Neural cell (in vitro differentiated cells): Measurements from ENCODE around the gene CACNB2.

Source experiments
- CTCF ChIP-seq: fragments of 450-650 bp; IDR thresholded peaks from 2 replicates; pipeline ENCODE4 v1.5.1; 2014; ENCODE audit warnings: antibody characterized with exemption, mild to moderate bottlenecking, moderate library complexity; ENCODE audit not compliant: poor library complexity, severe bottlenecking
- EP300 ChIP-seq: fragments of 450-650 bp; conservative IDR thresholded peaks from 2 replicates; pipeline ENCODE4 v1.6.1; 2014; ENCODE audit warnings: antibody characterized with exemption, mild to moderate bottlenecking, moderate library complexity; ENCODE audit not compliant: poor library complexity, severe bottlenecking
- EZH2 ChIP-seq: fragments of 200-600, 300-800 bp; shearing (Covaris generic), sonication (generic); IDR thresholded peaks from 2 replicates; pipeline ENCODE4 v1.6.1; 2014; ENCODE audit warnings: antibody characterized with exemption, low read length, borderline replicate concordance, mild to moderate bottlenecking; ENCODE audit not compliant: insufficient read depth, poor library complexity, severe bottlenecking
- POLR2AphosphoS5 ChIP-seq: IDR thresholded peaks from 2 replicates; pipeline ENCODE4 v1.6.1; 2012
- RAD21 ChIP-seq: fragments of 450-650 bp; conservative IDR thresholded peaks from 2 replicates; pipeline ENCODE4 v1.6.1; 2014; ENCODE audit warnings: antibody characterized with exemption, mild to moderate bottlenecking, moderate library complexity
- REST ChIP-seq: IDR thresholded peaks from 2 replicates; pipeline ENCODE4 v1.6.1; 2012; ENCODE audit warnings: borderline replicate concordance
- SMC3 ChIP-seq: fragments of 450-650 bp; conservative IDR thresholded peaks from 2 replicates; pipeline ENCODE4 v1.6.1; 2014; ENCODE audit warnings: antibody characterized with exemption, mild to moderate bottlenecking, moderate library complexity; ENCODE audit not compliant: poor library complexity
- TAF1 ChIP-seq: IDR thresholded peaks from 2 replicates; pipeline ENCODE4 v1.6.1; 2012; ENCODE audit warnings: low read depth

- TF ChIP-seq CTCF, result no peak
- TF ChIP-seq TAF1, result no peak
- no peak for TF ChIP-seq EZH2
- no peak for TF ChIP-seq RAD21
- no peak for TF ChIP-seq POLR2AphosphoS5
- no peak for TF ChIP-seq EP300
- TF ChIP-seq REST, result no peak
- TF ChIP-seq SMC3, result no peak
Measured at GRCh38 chr10:18313140-18313530, 172.9 kb downstream of the CACNB2 start.
